Stimulated activated CD8-positive, alpha-beta memory T cell treated with anti-CD3 and anti-CD28 coated beads, Interleukin-4, amount 100 ng/mL, for 24 hours (primary cell): ENCODE results near the gene DCK.

ENCODE experiments used
- DNase-seq: peaks from one replicate; pipeline ENCODE4 v3.0.0-alpha.2; 2020; ENCODE audit warnings: low read depth

Gene DCK

GRCh38 chr4:71063711-71064110, 70.3 kb downstream of the DCK start:
- no peak for DNase-seq

GRCh38 chr4:71064521-71064920, 71.1 kb downstream of the DCK start:
- no peak for DNase-seq

GRCh38 chr4:71065991-71066510, 72.6 kb downstream of the DCK start:
- DNase-seq, result no peak

GRCh38 chr4:71066737-71067716, 73.6 kb downstream of the DCK start:
- no peak for DNase-seq

GRCh38 chr4:71069063-71069462, 75.6 kb downstream of the DCK start:
- DNase-seq, result no peak

- no peak for DNase-seq
Measured at GRCh38 chr4:71070015-71070414, 76.6 kb downstream of the DCK start.

- DNase-seq, result no peak
Measured at GRCh38 chr4:71074452-71075299, 81.2 kb downstream of the DCK start.
